ENCODE measurements around the gene TIMM17B.

DNA sequence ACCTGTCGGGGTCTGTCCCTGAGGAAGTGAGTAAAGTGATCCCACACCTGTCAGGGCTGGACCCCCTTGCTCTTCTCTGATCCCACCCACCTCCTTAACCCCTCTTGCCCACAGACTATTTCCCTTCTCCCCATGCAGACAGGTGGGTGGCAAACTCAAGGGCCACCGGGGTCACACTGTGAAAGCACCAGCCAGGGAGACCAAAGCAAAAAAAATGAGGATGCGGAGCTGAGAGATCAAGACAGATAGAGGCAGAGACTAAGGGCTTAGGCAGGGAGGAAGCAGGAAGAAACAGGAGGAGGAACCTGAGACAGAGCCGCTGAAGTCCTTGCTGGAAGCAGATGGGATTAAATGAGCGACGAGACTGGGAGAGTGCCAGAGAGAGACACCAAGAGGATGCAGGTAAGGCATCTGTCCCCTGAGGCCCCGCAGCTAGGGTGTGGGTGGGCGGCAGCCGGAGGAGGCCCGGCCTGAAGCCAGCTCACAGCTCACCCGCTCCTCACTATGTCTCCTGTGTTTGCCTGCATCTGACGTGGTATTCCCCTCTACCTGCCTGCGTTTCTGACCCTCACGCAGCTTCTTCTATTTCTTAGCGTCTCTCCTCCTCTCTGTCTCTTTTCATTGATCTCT lies 7.2 kb downstream of the TIMM17B start:
- TF ChIP-seq POLR2A (IDR thresholded peaks at IDR 0.05; ENCODE audit: low read length) (no peak), GATA1 (IDR thresholded peaks at IDR 0.05; ENCODE audit: low read depth, low read length) (no peak)
